Measurements from ENCODE around the gene IFT57.

- TF ChIP-seq POLR2A (IDR thresholded peaks at IDR 0.05), result no peak
- no peak for TF ChIP-seq CTCF (IDR thresholded peaks at IDR 0.05)
These were observed 30.8 kb downstream of the IFT57 start for GRCh38 chr3:108191394-108191793.

Measured in transverse colon (tissue), 3 donors.